Liver (tissue), 9 donors: Measurements from ENCODE around the gene PHEX. TPM values are rescaled to one million over a fixed set of nuclear protein-coding genes. Genes with fewer than 3 reads are reported as not detected.

Experiments used
- DNase-seq: peaks from one replicate; pipeline ENCODE4 v3.0.0-alpha.2; 2017; ENCODE audit warnings: low spot score
- H3K27ac ChIP-seq, 2 donors: one replicate each; pipeline ENCODE4 v1.7.0; 2013; ENCODE audit warnings: inconsistent platforms in 2 of 2, low read length in 2 of 2, control low read depth in 1 of 2, low read depth in 1 of 2, mild to moderate bottlenecking in 1 of 2
- H3K27me3 ChIP-seq, 4 donors: one replicate each; pipeline versions ENCODE4 v1.6.1 to v1.7.0; 2013; ENCODE audit warnings: low read length in 3 of 4, inconsistent platforms in 1 of 4, mild to moderate bottlenecking in 1 of 4, moderate library complexity in 1 of 4; ENCODE audit not compliant: control insufficient read depth in 4 of 4, insufficient read depth in 4 of 4
- H3K36me3 ChIP-seq, 4 donors: one replicate each; pipeline versions ENCODE4 v1.6.1 to v1.7.0; 2013; ENCODE audit warnings: low read length in 3 of 4, mild to moderate bottlenecking in 3 of 4, low read depth in 1 of 4, moderate library complexity in 1 of 4; ENCODE audit not compliant: control insufficient read depth in 4 of 4, insufficient read depth in 3 of 4
- H3K4me1 ChIP-seq, 4 donors: one replicate each; pipeline versions ENCODE4 v1.6.1 to v1.7.0; 2013; ENCODE audit warnings: low read length in 3 of 4, mild to moderate bottlenecking in 3 of 4, moderate library complexity in 1 of 4; ENCODE audit not compliant: control insufficient read depth in 4 of 4, insufficient read depth in 4 of 4
- H3K4me3 ChIP-seq, 3 donors: one replicate each; pipeline versions ENCODE4 v1.6.1 to v1.7.0; 2013; ENCODE audit warnings: low read length in 3 of 3, control low read depth in 1 of 3, low read depth in 1 of 3, mild to moderate bottlenecking in 1 of 3
- H3K9ac ChIP-seq, 2 donors: one replicate each; pipeline ENCODE4 v1.7.0; 2013; ENCODE audit warnings: low read length in 2 of 2, mild to moderate bottlenecking in 2 of 2, moderate library complexity in 2 of 2, control low read depth in 1 of 2, low read depth in 1 of 2
- H3K9me3 ChIP-seq, 4 donors: one replicate each; pipeline versions ENCODE4 v1.6.1 to v1.7.0; 2013; ENCODE audit warnings: low read length in 3 of 4; ENCODE audit not compliant: control insufficient read depth in 4 of 4
- EGR1 ChIP-seq, 2 donors: IDR thresholded peaks; 2 replicates each; pipeline ENCODE4 v1.6.1; 2016 to 2018; ENCODE audit warnings: antibody characterized with exemption in 2 of 2, low read depth in 2 of 2
- HNF4A ChIP-seq, 2 donors: conservative IDR thresholded peaks; 2 replicates each; pipeline ENCODE4 v1.6.1; 2016; ENCODE audit warnings: antibody characterized with exemption in 2 of 2, mild to moderate bottlenecking in 2 of 2
- NR2F2 ChIP-seq: IDR thresholded peaks from 2 replicates; pipeline ENCODE4 v1.6.1; 2016; ENCODE audit warnings: antibody characterized with exemption
- RAD21 ChIP-seq, 2 donors: IDR thresholded peaks; 2 replicates each; pipeline ENCODE4 v1.6.1; 2016; ENCODE audit warnings: antibody characterized with exemption in 2 of 2, mild to moderate bottlenecking in 2 of 2
- RXRA ChIP-seq, 2 donors: IDR thresholded peaks; 2 replicates each; pipeline ENCODE4 v1.6.1; 2017 to 2018; ENCODE audit warnings: antibody characterized with exemption in 2 of 2, mild to moderate bottlenecking in 1 of 2
- SP1 ChIP-seq: IDR thresholded peaks from 2 replicates; pipeline ENCODE4 v1.6.1; 2018; ENCODE audit warnings: antibody characterized with exemption, mild to moderate bottlenecking
- TAF1 ChIP-seq: conservative IDR thresholded peaks from 2 replicates; pipeline ENCODE4 v1.6.1; 2016; ENCODE audit warnings: antibody characterized with exemption, mild to moderate bottlenecking
- YY1 ChIP-seq: IDR thresholded peaks from 2 replicates; pipeline ENCODE4 v1.6.1; 2016; ENCODE audit warnings: antibody characterized with exemption, mild to moderate bottlenecking
- WGBS: extraction: QIAGEN DNeasy Blood & Tissue Kit; methylation state at CpG from one replicate; pipeline ENCODE4 v1.1.7; 2013; 5-methylcytosine and 5-hydroxymethylcytosine counted together
- polyA plus RNA-seq, 2 donors: library from polyadenylated mRNA; stranded (reverse) in 1 of 2; unstranded in 1 of 2; fragments of 200-250 nt in 1 of 2; fragments of >200 nt in 1 of 2; fragmentation: Nextera tagmentation in 1 of 2; extraction: Ambion mirVana in 1 of 2; gene quantifications; one replicate each; pipeline versions ENCODE4 v1.2.1 to v1.2.3, GENCODE V29; 2013 to 2015
- total RNA-seq, 2 donors: library from RNA; depleted of rRNA; stranded (reverse); fragments of >200 nt; gene quantifications; one replicate each; pipeline ENCODE4 v1.2.3, GENCODE V29; 2014
- TF ChIP-seq, protein P1 (sequence below): IDR thresholded peaks from 2 replicates; pipeline ENCODE4 v1.6.1; 2016; ENCODE audit warnings: antibody characterized with exemption, mild to moderate bottlenecking
- donor health status: healthy.
- donor health status: healthy.
- donor health status: healthy.
- donor health status: healthy.
- donor health status: healthy.

Gene PHEX
- total and polyA plus RNA-seq, 4 donors: 0.01 to 0.14 (median 0.08) TPM; not detected in 1

DNA sequence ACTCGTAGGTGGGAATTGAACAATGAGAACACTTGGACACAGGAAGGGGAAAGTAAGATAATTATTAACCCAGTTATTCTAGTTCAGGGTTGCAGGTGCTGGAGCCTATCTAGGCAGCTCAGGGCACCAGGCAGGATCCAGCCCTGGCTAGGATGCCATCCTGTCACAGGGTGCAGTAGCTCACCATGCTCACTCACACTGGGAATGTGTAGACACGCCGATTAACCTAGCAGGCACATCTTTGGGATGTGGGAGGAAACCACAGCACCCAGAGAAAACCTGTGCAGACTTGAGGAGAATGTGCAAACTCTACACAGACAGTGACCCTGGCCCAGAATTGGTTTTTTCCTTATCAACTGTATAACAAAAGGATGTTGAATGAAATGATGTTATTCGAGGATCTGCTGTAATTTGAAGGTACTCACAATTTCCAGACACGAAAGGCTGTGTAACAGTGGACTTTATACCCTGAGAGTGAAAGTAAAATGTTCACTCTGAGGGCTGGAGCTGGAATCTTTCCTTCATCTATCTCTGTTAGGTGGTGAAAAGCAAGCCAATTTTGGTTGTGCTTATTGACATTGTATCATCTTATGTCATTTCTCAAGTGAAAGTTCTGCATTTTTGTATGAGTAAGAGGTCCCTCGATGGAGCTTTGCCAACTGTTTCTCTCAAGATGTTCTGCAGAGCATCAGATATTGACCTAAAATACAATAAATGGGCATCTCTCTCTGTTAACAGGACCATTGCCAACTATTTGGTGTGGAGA, 78.8 kb downstream of the PHEX start:
- H3K4me3 ChIP-seq: no peak overlapping the region
- H3K36me3 ChIP-seq: no peaks in the 10 kb centered on the region
- DNase-seq: no peak
- TF ChIP-seq RAD21 (IDR thresholded peaks at IDR 0.05) (no peak), EGR1 (IDR thresholded peaks at IDR 0.05; ENCODE audit: low read depth in 2 of 2) (no peak), TAF1 (no peak), HNF4A (conservative IDR thresholded peaks at IDR 0.05) (peak; percentile 35 to 60), SP1 (peak; percentile 20), NR2F2 (no peak)
- no peaks in the 10 kb centered on the region for H3K9me3 ChIP-seq
- no peak overlapping the region for H3K27ac ChIP-seq
- peaks cover 0 to 3% (median 0%) of the 10 kb centered on the region in 4 donors for H3K4me1 ChIP-seq
- no peaks in the 10 kb centered on the region for H3K27me3 ChIP-seq
- no peak overlapping the region for H3K9ac ChIP-seq
- WGBS: 37% methylated on average over 6 of the region's 6 CpGs

DNA sequence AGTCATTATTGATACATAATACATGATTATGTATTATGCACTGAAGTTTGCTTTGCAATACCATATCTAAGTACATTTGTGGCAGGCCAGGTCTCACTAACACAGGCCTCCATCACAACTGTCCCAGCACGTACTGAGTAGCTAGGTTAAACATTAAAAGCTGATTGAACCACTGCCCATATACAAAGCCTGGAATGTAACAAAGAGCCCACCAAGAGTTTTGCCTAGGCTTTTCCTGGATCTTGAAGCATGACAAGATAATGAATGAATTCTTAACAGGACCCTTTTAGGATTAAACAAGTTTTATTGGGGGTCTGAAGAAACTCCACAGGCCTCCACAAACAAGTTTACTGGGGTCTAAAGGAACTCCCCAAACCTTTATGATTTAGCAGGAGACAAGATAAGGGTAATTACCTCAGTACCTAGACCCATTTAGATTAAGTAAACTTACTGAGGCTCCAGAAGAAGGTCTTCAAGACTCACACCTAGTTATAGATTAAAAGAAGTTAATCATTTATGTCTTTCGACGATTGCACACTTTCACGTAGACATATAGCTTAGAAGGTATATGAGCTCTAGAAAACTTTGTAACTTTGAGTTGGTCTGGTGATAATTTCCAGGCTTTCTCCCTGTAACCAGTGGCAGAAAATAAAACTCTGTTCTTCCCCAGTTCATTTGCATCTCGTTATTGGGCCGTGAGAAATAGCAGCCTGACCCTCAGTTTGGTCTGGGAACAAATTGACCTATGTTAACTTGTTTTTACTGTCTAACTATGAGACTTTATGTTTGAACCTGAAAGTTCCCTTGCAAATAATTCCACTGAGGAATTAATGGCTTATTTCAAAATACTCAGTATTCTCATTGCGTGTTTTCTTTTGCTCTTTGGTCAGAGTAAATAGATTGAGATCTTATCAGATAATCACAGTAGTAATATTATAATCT, 84.8 kb downstream of the PHEX start:
- H3K27ac ChIP-seq: no peak overlapping the region
- H3K4me1 ChIP-seq: no peaks in the 10 kb centered on the region
- no peak overlapping the region for H3K9ac ChIP-seq
- H3K36me3 ChIP-seq: no peaks in the 10 kb centered on the region
- no peak overlapping the region for H3K4me3 ChIP-seq
- no peaks in the 10 kb centered on the region for H3K27me3 ChIP-seq
- TF ChIP-seq RXRA (IDR thresholded peaks at IDR 0.05) (no peak), TAF1 (no peak), HNF4A (conservative IDR thresholded peaks at IDR 0.05) (peak in 1 of 2 donors; percentile 8), EGR1 (IDR thresholded peaks at IDR 0.05; ENCODE audit: low read depth in 2 of 2) (no peak)
- TF ChIP-seq, protein P1, sequence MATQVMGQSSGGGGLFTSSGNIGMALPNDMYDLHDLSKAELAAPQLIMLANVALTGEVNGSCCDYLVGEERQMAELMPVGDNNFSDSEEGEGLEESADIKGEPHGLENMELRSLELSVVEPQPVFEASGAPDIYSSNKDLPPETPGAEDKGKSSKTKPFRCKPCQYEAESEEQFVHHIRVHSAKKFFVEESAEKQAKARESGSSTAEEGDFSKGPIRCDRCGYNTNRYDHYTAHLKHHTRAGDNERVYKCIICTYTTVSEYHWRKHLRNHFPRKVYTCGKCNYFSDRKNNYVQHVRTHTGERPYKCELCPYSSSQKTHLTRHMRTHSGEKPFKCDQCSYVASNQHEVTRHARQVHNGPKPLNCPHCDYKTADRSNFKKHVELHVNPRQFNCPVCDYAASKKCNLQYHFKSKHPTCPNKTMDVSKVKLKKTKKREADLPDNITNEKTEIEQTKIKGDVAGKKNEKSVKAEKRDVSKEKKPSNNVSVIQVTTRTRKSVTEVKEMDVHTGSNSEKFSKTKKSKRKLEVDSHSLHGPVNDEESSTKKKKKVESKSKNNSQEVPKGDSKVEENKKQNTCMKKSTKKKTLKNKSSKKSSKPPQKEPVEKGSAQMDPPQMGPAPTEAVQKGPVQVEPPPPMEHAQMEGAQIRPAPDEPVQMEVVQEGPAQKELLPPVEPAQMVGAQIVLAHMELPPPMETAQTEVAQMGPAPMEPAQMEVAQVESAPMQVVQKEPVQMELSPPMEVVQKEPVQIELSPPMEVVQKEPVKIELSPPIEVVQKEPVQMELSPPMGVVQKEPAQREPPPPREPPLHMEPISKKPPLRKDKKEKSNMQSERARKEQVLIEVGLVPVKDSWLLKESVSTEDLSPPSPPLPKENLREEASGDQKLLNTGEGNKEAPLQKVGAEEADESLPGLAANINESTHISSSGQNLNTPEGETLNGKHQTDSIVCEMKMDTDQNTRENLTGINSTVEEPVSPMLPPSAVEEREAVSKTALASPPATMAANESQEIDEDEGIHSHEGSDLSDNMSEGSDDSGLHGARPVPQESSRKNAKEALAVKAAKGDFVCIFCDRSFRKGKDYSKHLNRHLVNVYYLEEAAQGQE: no peak
- H3K9me3 ChIP-seq: no peaks in the 10 kb centered on the region
- DNase-seq: no peak
- 49% methylated on average over 7 of the region's 7 CpGs for WGBS

DNA sequence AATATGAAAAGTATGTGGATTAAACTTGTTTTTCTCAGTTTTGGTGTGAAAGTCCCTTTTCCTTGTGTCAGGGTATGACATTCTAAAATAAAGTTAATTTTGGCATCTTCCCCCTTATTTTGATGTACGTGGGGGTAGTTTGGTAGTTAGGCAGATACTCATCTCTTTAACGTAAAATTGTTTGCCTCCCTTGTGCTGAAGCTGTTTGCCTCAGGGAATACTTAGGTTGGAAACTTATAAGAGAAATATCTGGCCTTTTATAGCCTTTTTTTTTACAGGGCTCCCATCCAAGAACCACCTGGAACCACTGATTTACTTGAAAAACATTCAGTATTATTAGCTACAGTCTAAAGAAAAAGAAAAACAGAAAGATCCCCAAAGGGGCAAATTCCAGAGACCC, 85.5 kb downstream of the PHEX start:
- Histone ChIP-seq H3K27me3 (no peaks in the 10 kb centered on the region), H3K9me3 (no peaks in the 10 kb centered on the region), H3K36me3 (no peaks in the 10 kb centered on the region), H3K4me3 (no peak overlapping the region), H3K4me1 (no peaks in the 10 kb centered on the region), H3K27ac (no peak overlapping the region), H3K9ac (no peak overlapping the region)
- no peak for TF ChIP-seq YY1
- no peak for DNase-seq
- 57% methylated on average over 2 of the region's 2 CpGs for WGBS
